SK-N-SH treated with all-trans-retinoic acid at 6 μM for 48 hours (cell line): ENCODE results near the gene CD38.

Source experiments
- ATAC-seq: fragments of 200-7000 bp; cut with Tn5 transposase; 3 replicates; pipeline ENCODE4 v1.9.1; 2020; ENCODE audit warnings: mild to moderate bottlenecking, moderate library complexity
- ARNTL ChIP-seq: fragments of 450-650 bp; formaldehyde crosslinking; IDR thresholded peaks from 2 replicates; pipeline ENCODE4 v1.5.0; 2020; ENCODE audit warnings: low read depth, mild to moderate bottlenecking, moderate library complexity, borderline replicate concordance
- BACH2 ChIP-seq: fragments of 250-450 bp; sonication (Bioruptor Pico); IDR thresholded peaks from 2 replicates; pipeline ENCODE4 v1.9.0; 2021; ENCODE audit warnings: mild to moderate bottlenecking, borderline replicate concordance
- CSDC2 ChIP-seq: fragments of 250-450 bp; sonication (Bioruptor Pico); IDR thresholded peaks from 2 replicates; pipeline ENCODE4 v1.5.0; 2020; ENCODE audit warnings: mild to moderate bottlenecking, moderate library complexity
- ESRRG ChIP-seq: fragments of 250-450 bp; sonication (Bioruptor Pico); IDR thresholded peaks from 2 replicates; pipeline ENCODE4 v1.6.1; 2021; ENCODE audit warnings: mild to moderate bottlenecking
- GLIS3 ChIP-seq: fragments of 250-450 bp; sonication (Bioruptor Pico); IDR thresholded peaks from 2 replicates; pipeline ENCODE4 v1.5.0; 2020; ENCODE audit warnings: mild to moderate bottlenecking, moderate library complexity
- ISL1 ChIP-seq: fragments of 250-450 bp; sonication (Bioruptor Pico); IDR thresholded peaks from 2 replicates; pipeline ENCODE4 v2.1.2; 2022; ENCODE audit warnings: mild to moderate bottlenecking, moderate library complexity
- OSR1 ChIP-seq: fragments of 250-450 bp; sonication (Bioruptor Pico); IDR thresholded peaks from 2 replicates; pipeline ENCODE4 v1.8.0; 2022; ENCODE audit warnings: moderate library complexity, mild to moderate bottlenecking, inconsistent platforms
- PPARA ChIP-seq: fragments of 250-450 bp; sonication (Bioruptor Pico); IDR thresholded peaks from 2 replicates; pipeline ENCODE4 v1.5.0; 2020; ENCODE audit warnings: mild to moderate bottlenecking, borderline replicate concordance
- RARB ChIP-seq: fragments of 250-450 bp; sonication (Bioruptor Pico); IDR thresholded peaks from 2 replicates; pipeline ENCODE4 v1.8.0; 2021; ENCODE audit warnings: mild to moderate bottlenecking, moderate library complexity
- SNAI2 ChIP-seq: fragments of 250-450 bp; sonication (Bioruptor Pico); IDR thresholded peaks from 2 replicates; pipeline ENCODE4 v1.5.0; 2020; ENCODE audit warnings: mild to moderate bottlenecking, moderate library complexity
- TCF4 ChIP-seq: fragments of 250-450 bp; sonication (Bioruptor Pico); IDR thresholded peaks from 2 replicates; pipeline ENCODE4 v1.8.0; 2021; ENCODE audit warnings: mild to moderate bottlenecking, moderate library complexity, borderline replicate concordance
- TOX ChIP-seq: fragments of 250-450 bp; sonication (Bioruptor Pico); IDR thresholded peaks from 2 replicates; pipeline ENCODE4 v1.8.0; 2021; ENCODE audit warnings: mild to moderate bottlenecking, moderate library complexity, borderline replicate concordance
- ZC3H10 ChIP-seq: fragments of 250-450 bp; sonication (Bioruptor Pico); IDR thresholded peaks from 2 replicates; pipeline ENCODE4 v1.5.1; 2021; ENCODE audit warnings: mild to moderate bottlenecking, moderate library complexity
- ZFP3 ChIP-seq: fragments of 250-450 bp; sonication (Bioruptor Pico); IDR thresholded peaks from 2 replicates; pipeline ENCODE4 v1.5.0; 2020; ENCODE audit warnings: mild to moderate bottlenecking, moderate library complexity
- ZNF565 ChIP-seq: fragments of 450-650 bp; formaldehyde crosslinking; conservative IDR thresholded peaks from 2 replicates; pipeline ENCODE4 v1.5.0; 2020; ENCODE audit warnings: low read depth, mild to moderate bottlenecking, moderate library complexity
- ZNF70 ChIP-seq: fragments of 450-650 bp; formaldehyde crosslinking; IDR thresholded peaks from 2 replicates; pipeline ENCODE4 v1.5.0; 2020; ENCODE audit warnings: mild to moderate bottlenecking, moderate library complexity
- ZNF8 ChIP-seq: fragments of 450-650 bp; formaldehyde crosslinking; IDR thresholded peaks from 2 replicates; pipeline ENCODE4 v1.5.0; 2020; ENCODE audit warnings: mild to moderate bottlenecking, moderate library complexity
- TF ChIP-seq, protein P1 (sequence below): fragments of 250-450 bp; sonication (Bioruptor Pico); IDR thresholded peaks from 2 replicates; pipeline ENCODE4 v1.5.0; 2020; ENCODE audit warnings: mild to moderate bottlenecking, moderate library complexity
- TF ChIP-seq, protein P2 (sequence below): fragments of 250-450 bp; sonication (Bioruptor Pico); IDR thresholded peaks from 2 replicates; pipeline ENCODE4 v1.8.0; 2021; ENCODE audit warnings: low read depth, mild to moderate bottlenecking, moderate library complexity, borderline replicate concordance
- TF ChIP-seq, protein P3 (sequence below): fragments of 250-450 bp; sonication (Bioruptor Pico); IDR thresholded peaks from 2 replicates; pipeline ENCODE4 v1.5.1; 2021; ENCODE audit warnings: mild to moderate bottlenecking, moderate library complexity
- TF ChIP-seq, protein P4 (sequence below): fragments of 250-450 bp; sonication (Bioruptor Pico); IDR thresholded peaks from 2 replicates; pipeline ENCODE4 v1.8.0; 2020; ENCODE audit warnings: mild to moderate bottlenecking, moderate library complexity, borderline replicate concordance
- TF ChIP-seq, protein P5 (sequence below): fragments of 250-450 bp; sonication (Bioruptor Pico); IDR thresholded peaks from 2 replicates; pipeline ENCODE4 v1.5.1; 2020; ENCODE audit warnings: low read depth, mild to moderate bottlenecking, moderate library complexity

CD38 gene

DNA sequence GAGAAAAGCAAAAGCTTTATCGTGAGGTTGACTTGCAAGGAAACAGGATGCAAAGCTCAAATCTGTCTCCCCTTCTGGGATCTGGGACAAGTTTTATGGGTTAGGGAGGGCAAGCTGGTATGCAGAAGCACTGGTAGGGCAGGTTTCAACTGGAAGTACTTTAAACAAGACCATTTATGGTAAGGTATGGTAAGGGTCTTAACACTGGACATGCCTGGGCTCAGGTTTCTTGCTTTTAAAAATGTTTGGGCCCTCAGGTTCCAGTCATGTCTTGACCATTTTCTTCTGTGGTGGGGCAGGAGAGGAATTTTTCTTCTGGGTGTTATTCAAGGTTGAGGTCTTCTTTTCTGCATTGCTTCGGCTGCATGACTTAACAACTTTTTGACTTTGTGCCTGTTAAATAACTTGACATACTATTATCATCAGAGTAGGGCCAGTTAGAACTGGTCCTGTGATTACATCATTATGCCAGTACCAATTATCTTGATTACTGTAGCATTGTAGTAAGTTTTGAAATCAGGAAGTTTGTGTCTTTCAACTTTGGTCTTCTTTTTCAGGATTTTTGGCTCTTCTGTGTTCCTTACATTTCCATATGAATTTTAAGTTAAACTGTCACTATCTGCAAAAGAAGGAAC, 33.7 kb downstream of the CD38 start:
- ATAC-seq: no peak
- TF ChIP-seq ZNF565 (CRISPR knock-in tag): no peak
- no peak for TF ChIP-seq TCF4 (CRISPR knock-in tag)
- TF ChIP-seq, protein P1, sequence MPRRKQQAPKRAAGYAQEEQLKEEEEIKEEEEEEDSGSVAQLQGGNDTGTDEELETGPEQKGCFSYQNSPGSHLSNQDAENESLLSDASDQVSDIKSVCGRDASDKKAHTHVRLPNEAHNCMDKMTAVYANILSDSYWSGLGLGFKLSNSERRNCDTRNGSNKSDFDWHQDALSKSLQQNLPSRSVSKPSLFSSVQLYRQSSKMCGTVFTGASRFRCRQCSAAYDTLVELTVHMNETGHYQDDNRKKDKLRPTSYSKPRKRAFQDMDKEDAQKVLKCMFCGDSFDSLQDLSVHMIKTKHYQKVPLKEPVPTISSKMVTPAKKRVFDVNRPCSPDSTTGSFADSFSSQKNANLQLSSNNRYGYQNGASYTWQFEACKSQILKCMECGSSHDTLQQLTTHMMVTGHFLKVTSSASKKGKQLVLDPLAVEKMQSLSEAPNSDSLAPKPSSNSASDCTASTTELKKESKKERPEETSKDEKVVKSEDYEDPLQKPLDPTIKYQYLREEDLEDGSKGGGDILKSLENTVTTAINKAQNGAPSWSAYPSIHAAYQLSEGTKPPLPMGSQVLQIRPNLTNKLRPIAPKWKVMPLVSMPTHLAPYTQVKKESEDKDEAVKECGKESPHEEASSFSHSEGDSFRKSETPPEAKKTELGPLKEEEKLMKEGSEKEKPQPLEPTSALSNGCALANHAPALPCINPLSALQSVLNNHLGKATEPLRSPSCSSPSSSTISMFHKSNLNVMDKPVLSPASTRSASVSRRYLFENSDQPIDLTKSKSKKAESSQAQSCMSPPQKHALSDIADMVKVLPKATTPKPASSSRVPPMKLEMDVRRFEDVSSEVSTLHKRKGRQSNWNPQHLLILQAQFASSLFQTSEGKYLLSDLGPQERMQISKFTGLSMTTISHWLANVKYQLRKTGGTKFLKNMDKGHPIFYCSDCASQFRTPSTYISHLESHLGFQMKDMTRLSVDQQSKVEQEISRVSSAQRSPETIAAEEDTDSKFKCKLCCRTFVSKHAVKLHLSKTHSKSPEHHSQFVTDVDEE (CRISPR knock-in tag): no peak
- no peak for TF ChIP-seq ZNF70 (CRISPR knock-in tag)
- no peak for TF ChIP-seq GLIS3
- TF ChIP-seq, protein P2, sequence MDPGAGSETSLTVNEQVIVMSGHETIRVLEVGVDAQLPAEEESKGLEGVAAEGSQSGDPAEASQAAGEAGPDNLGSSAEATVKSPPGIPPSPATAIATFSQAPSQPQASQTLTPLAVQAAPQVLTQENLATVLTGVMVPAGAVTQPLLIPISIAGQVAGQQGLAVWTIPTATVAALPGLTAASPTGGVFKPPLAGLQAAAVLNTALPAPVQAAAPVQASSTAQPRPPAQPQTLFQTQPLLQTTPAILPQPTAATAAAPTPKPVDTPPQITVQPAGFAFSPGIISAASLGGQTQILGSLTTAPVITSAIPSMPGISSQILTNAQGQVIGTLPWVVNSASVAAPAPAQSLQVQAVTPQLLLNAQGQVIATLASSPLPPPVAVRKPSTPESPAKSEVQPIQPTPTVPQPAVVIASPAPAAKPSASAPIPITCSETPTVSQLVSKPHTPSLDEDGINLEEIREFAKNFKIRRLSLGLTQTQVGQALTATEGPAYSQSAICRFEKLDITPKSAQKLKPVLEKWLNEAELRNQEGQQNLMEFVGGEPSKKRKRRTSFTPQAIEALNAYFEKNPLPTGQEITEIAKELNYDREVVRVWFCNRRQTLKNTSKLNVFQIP (CRISPR knock-in tag): no peak
- no peak for TF ChIP-seq BACH2 (CRISPR knock-in tag)
- no peak for TF ChIP-seq RARB
- no peak for TF ChIP-seq ISL1 (CRISPR knock-in tag)
- TF ChIP-seq, protein P3, sequence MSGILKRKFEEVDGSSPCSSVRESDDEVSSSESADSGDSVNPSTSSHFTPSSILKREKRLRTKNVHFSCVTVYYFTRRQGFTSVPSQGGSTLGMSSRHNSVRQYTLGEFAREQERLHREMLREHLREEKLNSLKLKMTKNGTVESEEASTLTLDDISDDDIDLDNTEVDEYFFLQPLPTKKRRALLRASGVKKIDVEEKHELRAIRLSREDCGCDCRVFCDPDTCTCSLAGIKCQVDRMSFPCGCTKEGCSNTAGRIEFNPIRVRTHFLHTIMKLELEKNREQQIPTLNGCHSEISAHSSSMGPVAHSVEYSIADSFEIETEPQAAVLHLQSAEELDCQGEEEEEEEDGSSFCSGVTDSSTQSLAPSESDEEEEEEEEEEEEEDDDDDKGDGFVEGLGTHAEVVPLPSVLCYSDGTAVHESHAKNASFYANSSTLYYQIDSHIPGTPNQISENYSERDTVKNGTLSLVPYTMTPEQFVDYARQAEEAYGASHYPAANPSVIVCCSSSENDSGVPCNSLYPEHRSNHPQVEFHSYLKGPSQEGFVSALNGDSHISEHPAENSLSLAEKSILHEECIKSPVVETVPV (CRISPR knock-in tag): no peak
- no peak for TF ChIP-seq CSDC2 (CRISPR knock-in tag)
- TF ChIP-seq, protein P4, sequence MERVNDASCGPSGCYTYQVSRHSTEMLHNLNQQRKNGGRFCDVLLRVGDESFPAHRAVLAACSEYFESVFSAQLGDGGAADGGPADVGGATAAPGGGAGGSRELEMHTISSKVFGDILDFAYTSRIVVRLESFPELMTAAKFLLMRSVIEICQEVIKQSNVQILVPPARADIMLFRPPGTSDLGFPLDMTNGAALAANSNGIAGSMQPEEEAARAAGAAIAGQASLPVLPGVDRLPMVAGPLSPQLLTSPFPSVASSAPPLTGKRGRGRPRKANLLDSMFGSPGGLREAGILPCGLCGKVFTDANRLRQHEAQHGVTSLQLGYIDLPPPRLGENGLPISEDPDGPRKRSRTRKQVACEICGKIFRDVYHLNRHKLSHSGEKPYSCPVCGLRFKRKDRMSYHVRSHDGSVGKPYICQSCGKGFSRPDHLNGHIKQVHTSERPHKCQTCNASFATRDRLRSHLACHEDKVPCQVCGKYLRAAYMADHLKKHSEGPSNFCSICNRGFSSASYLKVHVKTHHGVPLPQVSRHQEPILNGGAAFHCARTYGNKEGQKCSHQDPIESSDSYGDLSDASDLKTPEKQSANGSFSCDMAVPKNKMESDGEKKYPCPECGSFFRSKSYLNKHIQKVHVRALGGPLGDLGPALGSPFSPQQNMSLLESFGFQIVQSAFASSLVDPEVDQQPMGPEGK (CRISPR knock-in tag): no peak
- no peak for TF ChIP-seq OSR1
- TF ChIP-seq PPARA (CRISPR knock-in tag): no peak
- no peak for TF ChIP-seq ZNF8
- no peak for TF ChIP-seq ESRRG (CRISPR knock-in tag)

DNA sequence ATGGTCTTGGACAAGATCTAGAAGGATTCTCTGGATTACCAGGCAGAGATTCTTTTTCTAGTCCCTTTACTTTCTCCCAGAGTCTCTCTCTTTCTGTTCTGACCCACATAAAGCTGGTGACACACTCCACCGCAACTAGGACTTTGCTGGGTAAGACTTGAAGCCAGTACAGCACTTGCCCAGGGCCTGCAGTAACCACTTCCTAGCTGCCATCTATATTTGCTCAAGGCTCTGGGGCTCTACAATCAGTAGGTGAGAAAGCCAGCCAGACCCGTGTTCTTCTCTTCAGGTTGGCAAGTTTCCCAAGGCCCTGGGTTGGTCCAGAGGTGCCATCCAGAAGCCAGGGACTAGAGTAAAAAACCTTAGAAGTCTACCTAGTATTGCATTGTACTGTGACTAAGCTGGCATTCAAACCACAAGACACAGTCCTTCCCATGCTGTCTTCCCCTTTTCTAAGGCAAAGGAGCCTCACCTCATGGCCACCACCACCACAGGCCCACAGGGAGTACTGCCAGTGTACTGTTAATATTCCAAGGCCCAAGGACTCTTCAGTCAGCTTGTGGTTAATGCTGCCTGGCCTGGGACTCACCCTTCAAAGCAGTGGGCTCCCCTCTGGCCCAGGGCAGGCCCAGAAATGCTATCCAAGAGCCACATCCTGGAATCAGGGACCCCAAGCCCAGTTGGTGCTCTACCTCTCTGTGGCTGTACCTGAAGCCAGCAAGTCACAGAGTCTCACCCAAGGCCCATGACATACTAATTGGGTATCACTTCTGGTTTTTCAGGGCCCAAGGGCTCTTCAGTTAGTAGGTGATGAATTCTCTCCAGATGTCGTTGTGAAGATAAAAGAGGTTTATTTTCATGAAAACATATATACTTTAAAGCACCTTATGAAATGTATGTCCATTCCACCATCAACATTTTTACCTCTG, 54.7 kb downstream of the CD38 start:
- TF ChIP-seq RARB (no peak), CSDC2 (CRISPR knock-in tag) (no peak), ZNF8 (no peak), ZC3H10 (CRISPR knock-in tag) (no peak), ESRRG (CRISPR knock-in tag) (no peak), PPARA (CRISPR knock-in tag) (no peak), ZNF70 (CRISPR knock-in tag) (no peak), GLIS3 (no peak), ARNTL (CRISPR knock-in tag) (no peak), TCF4 (CRISPR knock-in tag) (no peak), OSR1 (no peak), TOX (CRISPR knock-in tag) (no peak), SNAI2 (CRISPR knock-in tag) (no peak), ZFP3 (no peak), ISL1 (CRISPR knock-in tag) (no peak), ZNF565 (CRISPR knock-in tag) (no peak)
- TF ChIP-seq, protein P1 (CRISPR knock-in tag): no peak
- TF ChIP-seq, protein P3 (CRISPR knock-in tag): no peak
- TF ChIP-seq, protein P5, sequence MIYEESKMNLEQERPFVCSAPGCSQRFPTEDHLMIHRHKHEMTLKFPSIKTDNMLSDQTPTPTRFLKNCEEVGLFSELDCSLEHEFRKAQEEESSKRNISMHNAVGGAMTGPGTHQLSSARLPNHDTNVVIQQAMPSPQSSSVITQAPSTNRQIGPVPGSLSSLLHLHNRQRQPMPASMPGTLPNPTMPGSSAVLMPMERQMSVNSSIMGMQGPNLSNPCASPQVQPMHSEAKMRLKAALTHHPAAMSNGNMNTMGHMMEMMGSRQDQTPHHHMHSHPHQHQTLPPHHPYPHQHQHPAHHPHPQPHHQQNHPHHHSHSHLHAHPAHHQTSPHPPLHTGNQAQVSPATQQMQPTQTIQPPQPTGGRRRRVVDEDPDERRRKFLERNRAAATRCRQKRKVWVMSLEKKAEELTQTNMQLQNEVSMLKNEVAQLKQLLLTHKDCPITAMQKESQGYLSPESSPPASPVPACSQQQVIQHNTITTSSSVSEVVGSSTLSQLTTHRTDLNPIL (CRISPR knock-in tag): no peak
- no peak for ATAC-seq
